Pancreas (tissue), 10 donors: ENCODE measurements around the gene ROR2. TPM values are rescaled to one million over a fixed set of nuclear protein-coding genes. Genes with fewer than 3 reads are reported as not detected.

ENCODE experiments used
- ATAC-seq, 4 donors: fragments of 200-7000 bp; cut with Tn5 transposase; one replicate each; pipeline versions ENCODE4 v1.8.0 to v1.9.1; 2020; ENCODE audit warnings: mild to moderate bottlenecking in 4 of 4, moderate library complexity in 4 of 4
- DNase-seq, 6 donors: peaks; one replicate each; pipeline ENCODE4 v3.0.0-alpha.2; 2020
- FAIRE-seq: peaks from 2 replicates; lab custom pipeline; 2012; peaks lifted over from hg19 to GRCh38; lab: Jason Lieb, UNC
- H3K27ac ChIP-seq, 4 donors: fragments of 200-600 bp; sonication (generic); 1 replicate in 3 of 4; 2 replicates in 1 of 4; pipeline versions ENCODE4 v1.5.0 to v1.8.0; 2020
- H3K27me3 ChIP-seq, 4 donors: fragments of 200-600 bp; one replicate each; pipeline ENCODE4 v1.8.0; 2021
- H3K36me3 ChIP-seq, 3 donors: fragments of 200-600 bp; sonication (generic) in 1 of 3; one replicate each; pipeline versions ENCODE4 v1.5.0 to v1.8.0; 2020 to 2021
- H3K4me1 ChIP-seq, 3 donors: fragments of 200-600 bp; one replicate each; pipeline ENCODE4 v1.8.0; 2021
- H3K4me3 ChIP-seq, 4 donors: fragments of 200-600 bp; sonication (generic) in 2 of 4; one replicate each; pipeline versions ENCODE4 v1.5.0 to v1.8.0; 2020 to 2021
- H3K9me3 ChIP-seq, 4 donors: fragments of 200-600 bp; one replicate each; pipeline ENCODE4 v1.8.0; 2021
- WGBS, 2 donors: extraction: QIAGEN DNeasy Blood & Tissue Kit; methylation state at CpG; one replicate each; pipeline ENCODE4 v1.1.7; 2013; 5-methylcytosine and 5-hydroxymethylcytosine counted together
- intact Hi-C, 3 donors: fragments of 100-400 bp; cut with DNase I; formaldehyde crosslinking; loops; one replicate each; pipeline versions ENCODE4 v1.11.1 to v1.14.2; 2022
- polyA plus RNA-seq, 2 donors: library from polyadenylated mRNA; stranded (reverse); fragments of 200-250 nt; gene quantifications; one replicate each; pipeline ENCODE4 v1.2.3, GENCODE V29; 2013
- total RNA-seq, 6 donors: library from RNA; stranded (reverse); fragmentation: NEBNext Ultra II Directional in 4 of 6; extraction: Animal tissue kit (Norgen Biotek cat#: 25700) in 4 of 6; gene quantifications; one replicate each; pipeline versions ENCODE4 v1.2.1 to v1.2.4, GENCODE V29; 2021 to 2023
- TF ChIP-seq, protein P1 (sequence below), 4 donors: fragments of 200-600 bp; sonication (generic) in 3 of 4; IDR thresholded peaks; one replicate each; pipeline versions ENCODE4 v1.5.0 to v1.8.0; 2021; ENCODE audit warnings: antibody characterized with exemption in 4 of 4
- donor health status: healthy with polysubstance abuse.
- donor health status: DM: no; HTN: no; CAD: no; lungs with moderate emphysema.
- donor health status: DM: no; HTN: no; CAD: no.
- donor health status: control.
- donor health status: control.
- donor health status: Bipolar disorder and iron deficiency.
- donor health status: DM: yes; HTN: yes; CAD: no.
- donor health status: DM: no; HTN: no; CAD: no.
- donor health status: DM: no; HTN: no; CAD: no.
- donor health status: DM: yes; HTN: yes; CAD: no.

ROR2 gene
- total and polyA plus RNA-seq, 8 donors = 0.67 to 6.3 (median 1.2) TPM

DNA sequence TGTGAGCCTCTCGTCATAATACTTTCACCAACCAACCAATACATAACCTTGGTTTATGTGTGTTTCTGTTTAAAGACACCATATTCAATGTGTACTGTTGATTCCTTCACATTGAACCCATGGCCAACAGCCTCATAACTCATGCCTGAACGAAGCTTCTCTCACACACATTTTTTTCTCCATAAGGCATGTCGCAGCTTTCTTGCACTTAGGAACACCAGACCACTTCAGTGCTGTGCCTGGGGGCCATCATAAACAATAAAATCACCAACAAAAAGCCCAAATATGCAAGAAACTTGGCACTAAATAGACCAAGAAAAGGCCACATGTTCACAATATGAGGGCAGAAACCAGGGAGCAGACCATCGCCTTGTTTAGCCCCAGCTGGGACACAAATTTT is 192.2 kb downstream of the ROR2 start:
- H3K27ac ChIP-seq = no peak overlapping the region
- no peaks in the 10 kb centered on the region for H3K27me3 ChIP-seq
- FAIRE-seq (no peak), DNase-seq (no peak), ATAC-seq (no peak)
- no peaks in the 10 kb centered on the region for H3K9me3 ChIP-seq
- intact Hi-C loops = no loop called here
- H3K36me3 ChIP-seq = no peaks in the 10 kb centered on the region
- 81 to 88% methylated on average over 4 of the region's 4 CpGs for WGBS, 2 donors
- no peak overlapping the region for H3K4me3 ChIP-seq
- no peaks in the 10 kb centered on the region for H3K4me1 ChIP-seq
- TF ChIP-seq, protein P1, sequence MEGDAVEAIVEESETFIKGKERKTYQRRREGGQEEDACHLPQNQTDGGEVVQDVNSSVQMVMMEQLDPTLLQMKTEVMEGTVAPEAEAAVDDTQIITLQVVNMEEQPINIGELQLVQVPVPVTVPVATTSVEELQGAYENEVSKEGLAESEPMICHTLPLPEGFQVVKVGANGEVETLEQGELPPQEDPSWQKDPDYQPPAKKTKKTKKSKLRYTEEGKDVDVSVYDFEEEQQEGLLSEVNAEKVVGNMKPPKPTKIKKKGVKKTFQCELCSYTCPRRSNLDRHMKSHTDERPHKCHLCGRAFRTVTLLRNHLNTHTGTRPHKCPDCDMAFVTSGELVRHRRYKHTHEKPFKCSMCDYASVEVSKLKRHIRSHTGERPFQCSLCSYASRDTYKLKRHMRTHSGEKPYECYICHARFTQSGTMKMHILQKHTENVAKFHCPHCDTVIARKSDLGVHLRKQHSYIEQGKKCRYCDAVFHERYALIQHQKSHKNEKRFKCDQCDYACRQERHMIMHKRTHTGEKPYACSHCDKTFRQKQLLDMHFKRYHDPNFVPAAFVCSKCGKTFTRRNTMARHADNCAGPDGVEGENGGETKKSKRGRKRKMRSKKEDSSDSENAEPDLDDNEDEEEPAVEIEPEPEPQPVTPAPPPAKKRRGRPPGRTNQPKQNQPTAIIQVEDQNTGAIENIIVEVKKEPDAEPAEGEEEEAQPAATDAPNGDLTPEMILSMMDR (IDR thresholded peaks at IDR 0.05) = no peak

DNA sequence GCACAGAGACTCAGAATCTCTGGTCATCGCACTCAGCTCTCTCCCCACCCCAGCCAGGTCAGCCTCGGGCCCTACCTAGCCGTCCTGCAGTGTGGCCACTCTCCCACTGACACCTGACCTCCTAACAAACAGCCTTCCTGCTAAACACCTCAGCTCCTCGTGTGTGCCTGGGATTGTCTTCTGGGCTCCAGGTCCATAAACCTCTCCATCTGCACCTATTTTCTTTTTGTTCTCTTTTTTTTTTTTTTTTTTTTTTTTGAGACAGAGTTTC is 193.6 kb downstream of the ROR2 start:
- ATAC-seq = no peak
- Histone ChIP-seq H3K4me1 (no peaks in the 10 kb centered on the region), H3K4me3 (no peak overlapping the region), H3K27me3 (no peaks in the 10 kb centered on the region), H3K36me3 (no peaks in the 10 kb centered on the region), H3K9me3 (no peaks in the 10 kb centered on the region), H3K27ac (no peak overlapping the region)
- intact Hi-C loops = no loop called here
- WGBS, 2 donors = 79 to 90% methylated on average over 4 of the region's 4 CpGs
- DNase-seq = no peak
- TF ChIP-seq, protein P1 (IDR thresholded peaks at IDR 0.05) = no peak
- no peak for FAIRE-seq

DNA sequence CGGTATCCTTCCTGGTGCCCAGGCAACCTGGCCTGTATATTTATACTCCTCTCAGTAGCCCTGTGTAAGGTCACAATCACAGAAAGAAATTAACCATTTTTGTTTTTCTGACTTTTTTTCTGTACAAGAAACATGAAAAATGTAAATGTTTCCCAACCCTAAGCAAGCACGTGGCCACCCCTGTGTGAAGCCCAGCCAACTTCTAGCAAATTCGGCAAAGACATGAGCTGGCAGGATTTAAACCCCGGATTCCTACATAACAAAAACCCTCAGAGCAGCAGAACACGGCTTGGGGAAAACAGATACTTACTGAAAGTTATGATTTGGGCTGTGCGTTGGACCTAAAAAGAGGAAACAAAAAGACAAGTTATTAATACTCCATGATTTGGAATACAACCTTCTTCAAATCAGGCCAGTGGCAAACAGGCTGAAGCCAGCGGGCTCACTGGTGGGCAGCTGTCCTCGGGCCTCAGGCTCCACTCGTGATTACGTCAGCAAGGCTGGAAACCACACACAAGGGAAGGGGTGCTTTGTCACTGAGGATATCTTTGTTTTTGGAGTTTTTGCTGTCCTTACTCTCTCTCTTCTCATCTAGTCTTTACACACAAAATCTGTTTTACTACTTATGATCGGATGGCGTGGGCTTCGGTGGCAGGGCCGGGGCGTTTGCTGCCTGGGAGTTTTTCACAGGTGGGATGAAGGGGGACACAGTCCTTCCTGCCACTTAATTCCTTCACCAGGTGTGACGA is 194.1 kb downstream of the ROR2 start:
- ATAC-seq (no peak), FAIRE-seq (no peak), DNase-seq (no peak)
- Histone ChIP-seq H3K36me3 (no peaks in the 10 kb centered on the region), H3K27ac (no peak overlapping the region), H3K4me3 (no peak overlapping the region), H3K9me3 (no peaks in the 10 kb centered on the region), H3K27me3 (no peaks in the 10 kb centered on the region), H3K4me1 (no peaks in the 10 kb centered on the region)
- WGBS, 2 donors = 79 to 83% methylated on average over 16 of the region's 16 CpGs
- intact Hi-C loops = no loop called here
- TF ChIP-seq, protein P1 (IDR thresholded peaks at IDR 0.05) = no peak

DNA sequence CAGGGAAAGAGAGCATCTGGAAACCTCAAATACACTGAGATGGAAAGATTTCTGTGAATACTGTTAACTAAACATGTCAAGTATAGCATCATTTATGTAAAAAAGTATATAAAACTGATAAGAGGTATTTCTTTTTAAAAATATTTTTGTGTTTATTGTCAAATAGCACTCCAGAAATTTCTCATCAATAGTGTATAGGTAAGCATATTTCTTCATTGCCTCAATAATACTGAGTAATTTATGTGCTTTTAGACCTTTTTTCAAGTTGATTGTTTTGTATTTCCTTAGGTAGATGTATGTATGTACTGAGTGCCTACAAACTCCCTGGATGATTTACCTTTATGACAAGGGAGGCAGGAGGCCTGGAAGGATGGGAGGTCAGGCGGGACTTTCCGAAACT is 196.3 kb downstream of the ROR2 start:
- intact Hi-C loops = no loop called here
- WGBS, 2 donors = 48% methylated on average over 2 of the region's 2 CpGs
- no peak for DNase-seq
- H3K36me3 ChIP-seq = no peaks in the 10 kb centered on the region
- ATAC-seq = no peak
- H3K27me3 ChIP-seq = no peaks in the 10 kb centered on the region
- H3K4me1 ChIP-seq = no peaks in the 10 kb centered on the region
- no peak overlapping the region for H3K4me3 ChIP-seq
- FAIRE-seq = no peak
- H3K9me3 ChIP-seq = no peaks in the 10 kb centered on the region
- no peak overlapping the region for H3K27ac ChIP-seq
- TF ChIP-seq, protein P1 (IDR thresholded peaks at IDR 0.05) = no peak

DNA sequence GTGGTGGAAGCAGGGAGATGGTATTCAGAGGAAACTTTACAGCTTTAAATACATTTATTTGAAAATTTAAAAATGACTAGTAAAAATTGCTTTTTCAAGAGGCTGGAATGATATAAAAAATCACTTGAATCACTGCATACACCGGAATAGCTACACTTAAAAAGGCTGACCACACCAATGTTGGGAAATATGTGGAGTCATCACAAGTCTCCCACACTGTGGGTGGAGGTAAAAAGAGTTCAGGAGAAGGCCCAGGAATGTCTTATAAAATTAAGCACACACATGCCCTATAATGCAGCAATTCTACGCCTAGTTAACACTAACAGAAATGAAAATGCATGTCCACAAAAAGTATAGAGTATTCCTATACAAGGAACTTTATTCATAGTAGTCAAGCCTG is 198.1 kb downstream of the ROR2 start:
- H3K36me3 ChIP-seq = no peaks in the 10 kb centered on the region
- H3K27me3 ChIP-seq = no peaks in the 10 kb centered on the region
- no peak overlapping the region for H3K4me3 ChIP-seq
- intact Hi-C loops = no loop called here
- H3K4me1 ChIP-seq = no peaks in the 10 kb centered on the region
- FAIRE-seq = no peak
- peak in 1 of 4 donors; percentile 46 for ATAC-seq
- DNase-seq = no peak
- H3K9me3 ChIP-seq = no peaks in the 10 kb centered on the region
- WGBS, 2 donors = 80 to 84% methylated on average over 2 of the region's 2 CpGs
- H3K27ac ChIP-seq = no peak overlapping the region
- TF ChIP-seq, protein P1 (IDR thresholded peaks at IDR 0.05) = no peak
